ENCODE results near the gene PPP1R1A. TPM values are rescaled to one million over a fixed set of nuclear protein-coding genes. Genes with fewer than 3 reads are reported as not detected.

The PPP1R1A gene
- total RNA-seq, 1 donor from 2014 or later: not detected

GRCh38 chr12:54589964-54590363 is 1.5 kb upstream of the PPP1R1A start:
- Mint-ChIP-seq H3K27ac (ENCODE audit: unreplicated experiment) (no peak overlapping the region), H3K9me3 (ENCODE audit: unreplicated experiment) (no peaks in the 10 kb centered on the region), H3K27me3 (ENCODE audit: unreplicated experiment) (peaks cover 71% of the 10 kb centered on the region), H3K36me3 (ENCODE audit: unreplicated experiment) (no peaks in the 10 kb centered on the region), H3K4me3 (ENCODE audit: unreplicated experiment) (no peak overlapping the region), H3K4me1 (ENCODE audit: unreplicated experiment) (peaks cover 6% of the 10 kb centered on the region)
- TF ChIP-seq CTCF (IDR thresholded peaks at IDR 0.05): no peak
- no peak for DNase-seq (ENCODE audit: extremely low spot score, unreplicated experiment)

- no peak for DNase-seq (ENCODE audit: extremely low spot score, unreplicated experiment)
- H3K27ac Mint-ChIP-seq (ENCODE audit: unreplicated experiment): no peak overlapping the region
- H3K27me3 Mint-ChIP-seq (ENCODE audit: unreplicated experiment): peaks cover 80% of the 10 kb centered on the region
- H3K9me3 Mint-ChIP-seq (ENCODE audit: unreplicated experiment): no peaks in the 10 kb centered on the region
- peaks cover 6% of the 10 kb centered on the region for H3K4me1 Mint-ChIP-seq (ENCODE audit: unreplicated experiment)
- TF ChIP-seq CTCF (IDR thresholded peaks at IDR 0.05): no peak
- H3K36me3 Mint-ChIP-seq (ENCODE audit: unreplicated experiment): no peaks in the 10 kb centered on the region
- H3K4me3 Mint-ChIP-seq (ENCODE audit: unreplicated experiment): peak overlapping the region; percentile 24
These were observed 420 bp upstream of the PPP1R1A start for GRCh38 chr12:54588890-54589267.

GRCh38 chr12:54587315-54587873 is 1.1 kb downstream of the PPP1R1A start:
- Mint-ChIP-seq H3K4me1 (ENCODE audit: unreplicated experiment) (peaks cover 6% of the 10 kb centered on the region), H3K4me3 (ENCODE audit: unreplicated experiment) (no peak overlapping the region), H3K36me3 (ENCODE audit: unreplicated experiment) (no peaks in the 10 kb centered on the region), H3K9me3 (ENCODE audit: unreplicated experiment) (no peaks in the 10 kb centered on the region), H3K27ac (ENCODE audit: unreplicated experiment) (no peak overlapping the region), H3K27me3 (ENCODE audit: unreplicated experiment) (peaks cover 79% of the 10 kb centered on the region)
- DNase-seq (ENCODE audit: extremely low spot score, unreplicated experiment): no peak
- no peak for TF ChIP-seq CTCF (IDR thresholded peaks at IDR 0.05)

- Mint-ChIP-seq H3K36me3 (ENCODE audit: unreplicated experiment) (no peaks in the 10 kb centered on the region), H3K27ac (ENCODE audit: unreplicated experiment) (no peak overlapping the region), H3K4me3 (ENCODE audit: unreplicated experiment) (no peak overlapping the region), H3K27me3 (ENCODE audit: unreplicated experiment) (peaks cover 73% of the 10 kb centered on the region), H3K4me1 (ENCODE audit: unreplicated experiment) (peaks cover 6% of the 10 kb centered on the region), H3K9me3 (ENCODE audit: unreplicated experiment) (no peaks in the 10 kb centered on the region)
- TF ChIP-seq CTCF (IDR thresholded peaks at IDR 0.05): no peak
- DNase-seq (ENCODE audit: extremely low spot score, unreplicated experiment): no peak
These were observed 1.8 kb downstream of the PPP1R1A start for GRCh38 chr12:54586620-54587019.

- Mint-ChIP-seq H3K27ac (ENCODE audit: unreplicated experiment) (no peak overlapping the region), H3K4me3 (ENCODE audit: unreplicated experiment) (no peak overlapping the region), H3K27me3 (ENCODE audit: unreplicated experiment) (peaks cover 60% of the 10 kb centered on the region), H3K9me3 (ENCODE audit: unreplicated experiment) (no peaks in the 10 kb centered on the region), H3K36me3 (ENCODE audit: unreplicated experiment) (no peaks in the 10 kb centered on the region), H3K4me1 (ENCODE audit: unreplicated experiment) (peaks cover 6% of the 10 kb centered on the region)
- no peak for TF ChIP-seq CTCF (IDR thresholded peaks at IDR 0.05)
- DNase-seq (ENCODE audit: extremely low spot score, unreplicated experiment): no peak
These were observed 3.2 kb downstream of the PPP1R1A start for GRCh38 chr12:54585243-54585642.
